Measurements from ENCODE around the gene FSCN2. TPM values are rescaled to one million over a fixed set of nuclear protein-coding genes. Genes with fewer than 3 reads are reported as not detected.

Gene FSCN2
- total and polyA plus RNA-seq, 11 donors = 0.22 to 0.72 (median 0.38) TPM; not detected in 3

DNA sequence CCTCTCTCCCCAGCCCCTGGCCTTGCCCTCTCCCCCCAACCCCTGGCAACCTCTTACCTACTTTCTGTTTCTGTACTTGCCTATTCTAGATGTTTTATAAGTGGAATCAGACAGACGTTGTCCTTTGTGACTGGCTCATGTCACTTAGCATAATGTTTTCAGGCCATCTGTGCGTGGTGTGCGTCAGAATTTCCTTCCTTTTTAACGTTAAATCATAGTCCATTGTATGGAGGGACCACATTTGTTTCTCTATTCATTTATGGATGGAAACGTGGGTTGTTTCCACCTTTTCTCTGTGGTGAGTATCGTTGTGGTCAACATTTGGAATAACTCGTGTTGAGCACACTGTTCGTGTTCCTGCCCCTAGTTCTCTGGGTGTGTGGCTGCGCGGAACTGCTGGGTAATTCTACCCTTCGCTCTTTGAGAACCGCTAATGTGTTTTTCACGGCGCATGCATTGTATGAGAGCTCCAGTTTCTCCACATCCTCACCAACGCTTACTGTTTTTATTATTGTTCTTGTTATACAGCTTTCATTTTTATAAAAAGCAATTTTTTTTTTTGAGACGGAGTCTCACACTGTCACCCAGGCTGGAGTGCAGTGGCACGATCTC is 41.9 kb upstream of the FSCN2 start:
- Histone ChIP-seq H3K4me1 (peaks cover 0 to 59% (median 41%) of the 10 kb centered on the region in 12 donors), H3K27me3 (no peaks in the 10 kb centered on the region), H3K9me3 (no peaks in the 10 kb centered on the region), H3K4me3 (no peak overlapping the region), H3K27ac (no peak overlapping the region), H3K36me3 (no peaks in the 10 kb centered on the region)
- intact Hi-C loops (cut with DNase I) = loop anchor here in 4 of 10 donors (2.0 to 10.0 kb wide), 3 partner anchors 66 to 192 kb away; partner anchors contain the start of genes SLC38A10 (in 2 of the 4), BAHCC1 (in 1 of the 4) and FAAP100 (in 1 of the 4)
- DNase-seq = no peak
- WGBS, 4 donors = 52 to 67% (median 62%) methylated on average over 17 of the region's 17 CpGs
- TF ChIP-seq, protein P1, sequence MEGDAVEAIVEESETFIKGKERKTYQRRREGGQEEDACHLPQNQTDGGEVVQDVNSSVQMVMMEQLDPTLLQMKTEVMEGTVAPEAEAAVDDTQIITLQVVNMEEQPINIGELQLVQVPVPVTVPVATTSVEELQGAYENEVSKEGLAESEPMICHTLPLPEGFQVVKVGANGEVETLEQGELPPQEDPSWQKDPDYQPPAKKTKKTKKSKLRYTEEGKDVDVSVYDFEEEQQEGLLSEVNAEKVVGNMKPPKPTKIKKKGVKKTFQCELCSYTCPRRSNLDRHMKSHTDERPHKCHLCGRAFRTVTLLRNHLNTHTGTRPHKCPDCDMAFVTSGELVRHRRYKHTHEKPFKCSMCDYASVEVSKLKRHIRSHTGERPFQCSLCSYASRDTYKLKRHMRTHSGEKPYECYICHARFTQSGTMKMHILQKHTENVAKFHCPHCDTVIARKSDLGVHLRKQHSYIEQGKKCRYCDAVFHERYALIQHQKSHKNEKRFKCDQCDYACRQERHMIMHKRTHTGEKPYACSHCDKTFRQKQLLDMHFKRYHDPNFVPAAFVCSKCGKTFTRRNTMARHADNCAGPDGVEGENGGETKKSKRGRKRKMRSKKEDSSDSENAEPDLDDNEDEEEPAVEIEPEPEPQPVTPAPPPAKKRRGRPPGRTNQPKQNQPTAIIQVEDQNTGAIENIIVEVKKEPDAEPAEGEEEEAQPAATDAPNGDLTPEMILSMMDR (IDR thresholded peaks at IDR 0.05) = no peak
- ATAC-seq = no peak

DNA sequence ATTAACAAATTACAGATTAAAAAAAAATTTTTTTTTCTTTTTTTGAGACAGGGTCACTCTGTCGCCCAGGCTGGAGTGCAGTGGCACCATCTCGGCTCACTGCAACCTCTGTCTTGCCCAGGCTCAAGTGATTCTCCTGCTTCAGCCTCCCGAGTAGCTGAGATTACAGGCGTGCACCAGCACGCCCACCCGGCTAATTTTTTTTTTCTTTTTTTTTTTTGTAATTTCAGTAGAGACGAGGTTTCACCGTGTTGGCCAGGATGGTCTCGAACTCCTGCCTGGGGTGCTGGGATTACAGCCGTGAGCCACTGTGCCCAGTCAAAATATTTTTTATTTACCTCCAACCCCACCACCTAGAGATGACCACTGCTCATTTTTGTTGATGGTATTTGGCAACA is 41.1 kb upstream of the FSCN2 start:
- ATAC-seq = no peak
- TF ChIP-seq, protein P1 (IDR thresholded peaks at IDR 0.05) = no peak
- TF ChIP-seq POLR2A (IDR thresholded peaks at IDR 0.05) = no peak
- DNase-seq = no peak
- 74 to 86% (median 80%) methylated on average over 10 of the region's 10 CpGs for WGBS, 4 donors
- H3K27ac ChIP-seq = peak overlapping the region in 1 of 12 donors; percentile 96
- peak overlapping the region in 9 of 12 donors; percentile 60 to 91 (median 79) for H3K4me3 ChIP-seq
- no peaks in the 10 kb centered on the region for H3K9me3 ChIP-seq
- H3K4me1 ChIP-seq = peaks cover 0 to 53% (median 35%) of the 10 kb centered on the region in 12 donors
- no peaks in the 10 kb centered on the region for H3K36me3 ChIP-seq
- intact Hi-C loops (cut with DNase I) = loop anchor here in 4 of 10 donors (2.0 to 10.0 kb wide), 3 partner anchors 65 to 192 kb away; partner anchors contain the start of genes SLC38A10 (in 2 of the 4), BAHCC1 (in 1 of the 4) and FAAP100 (in 1 of the 4)
- H3K27me3 ChIP-seq = no peaks in the 10 kb centered on the region

DNA sequence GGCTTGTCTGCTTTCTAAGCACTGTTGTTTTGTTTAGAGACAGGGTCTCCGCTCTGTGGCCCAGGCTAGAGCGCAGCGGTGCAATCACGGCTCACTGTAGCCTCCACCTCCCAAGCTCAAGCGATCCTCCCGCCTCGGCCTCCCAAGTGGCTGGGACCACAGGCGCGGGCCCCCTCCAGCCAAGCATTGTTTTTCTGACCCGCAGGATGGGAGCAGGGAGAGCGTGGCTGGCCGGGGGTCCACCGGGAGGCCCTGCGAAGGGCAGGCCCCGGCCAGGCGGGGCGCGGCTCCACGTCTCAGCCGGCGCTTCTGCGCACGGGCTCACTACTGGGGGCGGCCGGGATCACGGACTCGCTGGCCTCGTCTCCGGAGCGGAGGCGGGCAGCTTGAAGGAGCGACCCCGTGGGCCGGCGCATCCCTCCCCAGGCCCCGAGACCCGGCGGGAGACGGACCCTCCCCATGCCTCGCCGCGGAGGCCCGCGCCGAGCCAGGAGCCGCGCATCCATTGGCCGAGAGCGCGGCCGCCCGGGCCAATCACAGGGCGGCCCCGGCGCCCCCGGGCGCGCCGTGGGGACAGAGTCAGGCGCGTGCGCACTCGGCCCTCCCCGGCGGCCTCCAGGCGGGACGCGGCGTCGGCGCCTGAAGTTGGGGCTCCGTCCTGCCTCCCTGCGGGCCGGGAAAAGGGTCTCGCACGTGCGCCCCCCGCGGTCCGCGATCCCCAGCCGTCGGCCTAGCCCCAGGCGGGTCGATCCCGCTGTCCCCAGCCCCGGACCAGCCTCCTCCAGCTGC is 40.5 kb upstream of the FSCN2 start:
- Histone ChIP-seq H3K9me3 (no peaks in the 10 kb centered on the region), H3K27ac (peak overlapping the region; percentile 26 to 98 (median 91)), H3K4me1 (peaks cover 0 to 47% (median 31%) of the 10 kb centered on the region in 12 donors), H3K4me3 (peak overlapping the region; percentile 56 to 91 (median 78)), H3K27me3 (no peaks in the 10 kb centered on the region), H3K36me3 (no peaks in the 10 kb centered on the region)
- peak; percentile 79 to 88 (median 85) for ATAC-seq
- peak; percentile 84 to 92 (median 87) for DNase-seq
- TF ChIP-seq, protein P1 (IDR thresholded peaks at IDR 0.05) = no peak
- peak; percentile 25 to 93 for TF ChIP-seq POLR2A (IDR thresholded peaks at IDR 0.05)
- intact Hi-C loops (cut with DNase I) = loop anchor here in 4 of 10 donors (1.0 to 10.0 kb wide), 4 partner anchors 22 to 193 kb away; partner anchors contain the start of genes SLC38A10 (in 2 of the 4), BAHCC1 (in 1 of the 4) and FAAP100 (in 1 of the 4)
- 7 to 37% (median 11%) methylated on average over 18 to 87 of the region's 87 CpGs for WGBS, 4 donors
